Activated CD4-positive, alpha-beta T cell treated with anti-CD3 and anti-CD28 coated beads for 4 hours (primary cell): ENCODE measurements around the gene PRSS48.
"Not testable (repeated sequence)": the region's sequence is repeated elsewhere in the genome, so short reads cannot be mapped to it uniquely, and the experiment has no call there.

Experiments
- DNase-seq, 2 donors: peaks; one replicate each; pipeline ENCODE4 v3.0.0-alpha.2; 2020

The PRSS48 gene

DNA sequence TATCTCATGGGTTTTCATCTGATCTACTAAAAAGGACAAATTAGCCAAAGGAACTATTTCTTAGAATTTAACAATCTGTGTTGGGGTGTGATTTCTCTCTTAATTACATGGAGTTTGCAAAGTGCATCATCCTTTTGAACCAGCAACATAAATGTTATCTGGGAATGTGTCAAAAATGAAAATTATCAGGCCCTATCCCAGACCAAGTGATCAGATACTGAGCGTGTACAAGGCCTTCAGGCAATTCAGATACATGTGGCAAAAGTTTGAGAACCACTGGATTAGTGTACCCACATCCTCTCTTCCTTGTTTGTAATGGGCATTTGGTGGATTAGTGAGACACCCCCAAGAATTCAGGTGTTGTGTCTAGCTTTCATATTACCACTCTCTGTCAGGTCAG, 44.6 kb downstream of the PRSS48 start:
- no peak for DNase-seq

DNA sequence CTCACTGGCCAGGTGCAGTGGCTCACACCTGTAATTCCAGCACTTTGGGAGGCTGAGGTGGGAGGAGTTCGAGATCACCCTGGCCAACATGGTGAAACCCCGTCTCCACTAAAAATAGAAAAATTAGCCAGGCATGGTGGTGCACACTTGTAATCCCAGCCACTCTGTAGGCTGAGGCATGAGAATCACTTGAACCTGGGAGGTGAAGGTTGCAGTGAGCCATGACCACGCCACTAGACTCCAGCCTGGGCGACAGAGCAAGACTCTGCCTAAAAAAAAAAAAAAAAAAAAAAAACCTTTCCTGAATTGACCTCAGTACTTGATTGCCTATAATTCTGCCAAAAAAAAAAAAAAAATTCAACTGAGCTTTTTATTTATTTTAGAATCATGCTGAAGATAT, 45.2 kb downstream of the PRSS48 start:
- DNase-seq: not testable (repeated sequence)

DNA sequence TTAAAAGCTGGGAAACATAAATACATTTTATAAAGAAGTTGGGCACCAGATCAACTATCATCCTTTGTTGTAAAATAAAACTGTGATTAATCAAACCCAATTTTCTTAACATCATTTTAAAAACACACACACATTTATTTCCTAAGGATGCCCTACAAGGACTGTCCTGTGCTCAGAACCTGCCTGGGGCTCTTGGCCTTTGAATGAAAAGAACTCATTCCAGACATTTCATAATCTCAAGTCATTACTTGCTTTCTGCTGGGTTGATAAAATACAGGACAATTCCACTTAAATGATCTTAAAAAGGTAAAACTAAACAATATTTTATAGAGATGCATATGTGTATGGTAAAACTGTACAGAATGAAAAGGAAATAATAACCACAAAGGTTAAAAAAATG, 45.6 kb downstream of the PRSS48 start:
- DNase-seq: no peak

DNA sequence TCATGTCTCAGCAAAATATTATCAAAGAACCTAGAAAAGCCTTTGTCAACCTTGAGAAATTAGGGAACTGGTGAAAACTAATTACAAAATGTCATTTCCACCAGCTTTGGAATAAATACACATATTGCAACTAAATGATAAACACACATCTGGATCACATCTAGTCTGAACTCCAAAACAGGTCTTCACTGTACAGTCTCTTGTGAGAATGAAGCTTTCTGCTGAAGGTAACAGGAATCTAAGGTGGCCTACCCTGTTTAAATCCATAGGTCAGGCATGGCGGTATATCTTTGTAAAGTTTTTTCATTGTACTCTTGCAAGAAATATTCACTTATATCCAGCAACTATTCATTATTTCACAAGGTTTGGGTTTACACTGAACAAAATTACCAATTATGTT, 46.7 kb downstream of the PRSS48 start:
- DNase-seq: no peak

GRCh38 chr4:151324124-151324751, 47.3 kb downstream of the PRSS48 start:
- DNase-seq: no peak

GRCh38 chr4:151324752-151325110, 47.8 kb downstream of the PRSS48 start:
- DNase-seq: no peak

DNA sequence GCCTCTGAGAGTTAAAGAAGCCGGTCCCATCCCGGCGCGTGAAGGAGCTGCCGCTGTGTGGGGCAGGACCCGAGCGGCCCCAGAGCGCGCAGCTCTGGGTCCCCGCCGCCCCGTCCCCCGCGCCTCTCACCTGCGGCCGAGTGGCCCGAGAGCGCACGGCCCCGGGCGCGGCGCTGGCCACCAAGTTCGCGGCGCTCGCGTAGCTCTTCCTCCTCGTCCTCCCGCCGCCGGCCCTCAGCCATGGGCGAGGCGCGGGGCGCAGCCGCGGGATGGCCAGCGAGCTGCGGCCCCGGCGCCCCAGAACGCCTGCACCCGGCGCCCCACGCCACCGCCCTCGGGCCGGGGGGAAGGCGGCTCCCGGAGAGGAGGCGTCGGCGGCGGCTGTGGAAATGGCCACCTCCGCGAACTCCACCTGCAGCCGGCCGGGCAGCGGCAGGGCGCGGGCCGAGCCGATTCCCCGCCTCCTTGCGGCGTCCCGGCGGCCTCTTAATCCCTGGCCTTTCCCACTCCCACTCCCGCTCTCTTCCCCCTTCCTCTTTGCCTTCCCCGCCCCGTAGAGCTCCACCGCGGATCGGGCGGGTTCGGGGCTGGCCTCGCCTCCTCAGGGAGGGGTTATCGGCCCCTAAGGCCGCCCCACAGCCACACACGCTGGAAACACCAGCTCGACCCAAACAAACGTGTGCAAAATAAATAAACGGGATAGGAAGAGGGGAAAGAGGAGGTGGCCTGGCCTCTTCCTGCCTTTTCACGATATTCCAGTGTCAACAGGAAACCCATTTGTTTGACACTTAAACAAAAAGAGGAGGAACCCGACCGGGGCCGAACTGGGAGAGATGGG, 48.4 kb downstream of the PRSS48 start, which contains the start of gene SH3D19:
SH3D19 (minus strand) TSS at position 495 of the 838 bp plus-strand sequence; CDS start at position 242, 253 bp downstream.
- DNase-seq: no peak

DNA sequence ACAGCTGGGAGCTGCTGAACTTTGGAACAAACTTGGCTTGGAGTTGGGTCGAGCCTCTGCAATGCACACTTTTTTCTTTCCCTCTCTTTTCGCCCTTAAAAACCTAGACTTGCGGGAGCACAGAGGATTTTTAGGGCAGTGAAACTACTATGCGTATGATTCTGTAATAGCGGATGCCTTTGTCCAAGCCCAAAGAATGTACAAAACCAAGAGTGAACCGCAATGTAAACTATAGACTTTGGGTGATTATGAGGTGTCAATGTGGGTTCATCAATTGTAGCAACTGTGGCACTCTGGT, 48.9 kb downstream of the PRSS48 start:
- no peak for DNase-seq

DNA sequence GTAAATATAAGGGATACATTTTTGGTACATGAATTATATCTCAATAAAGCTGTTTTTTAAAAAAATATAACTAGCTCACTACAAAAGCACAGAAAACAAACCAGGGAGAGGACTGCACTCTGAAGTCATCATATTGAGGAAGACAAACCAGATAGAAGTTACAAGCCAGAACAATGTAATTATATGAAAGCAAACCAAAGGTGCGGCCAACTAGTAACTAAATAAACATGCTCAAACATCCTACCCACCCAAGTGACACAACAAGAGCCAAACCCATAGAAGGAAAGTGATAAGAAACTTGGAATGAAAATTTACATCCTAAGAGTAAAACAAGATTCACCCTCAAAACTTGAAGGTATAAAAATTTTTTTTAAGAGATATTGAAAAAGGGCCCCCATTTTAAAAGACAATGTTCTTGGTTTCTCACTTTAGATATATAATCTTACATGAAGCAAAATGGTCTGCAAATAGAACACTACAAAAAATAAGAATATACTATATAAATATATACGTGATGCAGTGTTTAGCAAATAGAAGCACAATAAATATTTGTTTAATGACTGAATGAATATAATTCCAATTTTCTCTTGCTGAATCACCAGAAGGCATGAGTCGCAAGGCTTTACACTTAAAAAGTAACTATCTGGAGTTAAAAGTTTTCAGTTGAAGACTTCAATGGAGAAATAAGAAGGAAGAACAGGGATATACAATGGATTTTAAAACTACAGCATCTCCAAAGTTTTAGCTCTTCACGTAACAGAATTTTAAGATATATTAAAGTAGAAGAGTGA, 52.5 kb downstream of the PRSS48 start:
- DNase-seq: no peak

DNA sequence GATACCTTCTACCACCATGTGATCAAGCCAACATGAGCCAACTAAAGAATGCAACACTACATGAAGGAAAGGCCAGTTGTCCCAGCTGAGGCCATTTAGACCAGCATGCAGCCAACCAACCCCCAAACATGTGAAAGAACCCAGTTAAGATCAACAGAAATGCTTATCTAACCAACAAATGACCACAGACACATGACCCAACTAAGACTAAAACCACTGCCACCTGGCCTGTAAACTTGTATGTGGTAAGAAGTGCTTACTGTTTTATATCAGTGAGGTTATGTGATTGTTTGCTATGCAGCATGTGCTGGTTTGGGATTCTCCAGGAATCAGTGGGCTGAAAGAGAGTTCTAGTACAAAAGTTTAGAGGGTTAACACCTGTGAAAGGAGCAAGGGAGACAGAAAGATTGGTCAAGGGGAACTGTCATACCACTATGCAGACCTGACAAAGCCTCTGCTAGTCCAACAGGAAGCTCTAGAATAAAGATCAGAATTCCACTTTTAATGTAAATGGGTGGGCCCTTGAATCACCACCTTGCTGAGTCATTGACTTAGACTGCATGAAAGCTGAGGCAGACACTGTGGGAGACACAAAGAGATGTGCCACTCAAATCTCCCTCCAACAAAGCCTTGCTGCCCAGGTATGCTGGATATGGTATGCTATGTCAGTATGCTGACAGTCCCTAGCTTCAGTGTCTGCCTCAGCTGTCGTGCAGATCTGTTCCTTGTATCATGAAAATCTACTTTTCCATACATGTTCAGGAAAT, 54.5 kb downstream of the PRSS48 start:
- DNase-seq: no peak

DNA sequence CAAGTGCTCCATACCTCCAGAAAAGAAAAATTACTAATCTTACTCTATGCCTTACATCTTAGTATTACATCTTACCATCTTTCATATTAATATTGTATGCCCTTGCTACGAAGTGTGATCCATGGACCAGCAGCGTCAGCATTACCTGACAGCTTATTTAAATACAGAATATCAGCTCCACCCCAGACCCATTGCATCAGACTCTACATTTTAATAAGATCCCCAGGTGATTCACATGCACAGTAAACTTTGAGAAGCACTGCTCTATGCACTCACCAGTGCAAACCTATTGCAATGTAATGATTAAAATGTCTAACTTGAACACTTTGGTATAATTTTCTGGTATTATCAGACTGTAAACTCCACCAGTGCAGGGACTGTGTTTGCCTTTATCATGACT, 62.5 kb downstream of the PRSS48 start:
- DNase-seq: no peak

DNA sequence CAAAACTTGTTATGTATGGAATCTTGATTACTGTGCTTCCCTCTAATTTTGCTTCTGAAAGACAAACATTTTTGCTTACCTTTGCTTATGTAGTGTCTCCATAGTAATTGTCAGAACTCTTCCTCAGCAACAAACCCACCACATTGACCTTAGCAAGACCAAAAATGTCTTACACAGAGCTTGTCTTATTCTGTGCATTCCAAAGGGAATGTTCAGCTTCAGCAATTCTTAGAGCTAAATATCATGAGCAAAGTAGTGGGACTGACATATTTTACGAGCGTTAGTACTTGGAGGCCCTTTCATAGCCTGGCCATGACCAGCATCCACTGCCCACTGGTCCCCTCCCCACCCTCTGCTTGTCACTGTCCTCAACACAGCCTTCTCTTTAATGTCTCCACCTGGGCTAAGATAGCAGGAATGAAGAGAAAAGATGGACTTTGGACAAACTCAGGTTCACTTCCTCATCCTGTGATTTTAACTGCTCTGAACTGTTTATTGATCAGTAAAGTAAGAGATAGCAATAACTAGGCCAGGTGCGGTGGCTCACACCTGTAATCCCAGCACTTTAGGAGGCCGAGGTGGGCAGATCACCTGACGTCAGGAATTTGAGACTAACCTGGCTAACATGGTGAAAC, 63.9 kb downstream of the PRSS48 start:
- no peak for DNase-seq
